Measurements from ENCODE around the gene TBL1XR1.

TBL1XR1 gene

DNA sequence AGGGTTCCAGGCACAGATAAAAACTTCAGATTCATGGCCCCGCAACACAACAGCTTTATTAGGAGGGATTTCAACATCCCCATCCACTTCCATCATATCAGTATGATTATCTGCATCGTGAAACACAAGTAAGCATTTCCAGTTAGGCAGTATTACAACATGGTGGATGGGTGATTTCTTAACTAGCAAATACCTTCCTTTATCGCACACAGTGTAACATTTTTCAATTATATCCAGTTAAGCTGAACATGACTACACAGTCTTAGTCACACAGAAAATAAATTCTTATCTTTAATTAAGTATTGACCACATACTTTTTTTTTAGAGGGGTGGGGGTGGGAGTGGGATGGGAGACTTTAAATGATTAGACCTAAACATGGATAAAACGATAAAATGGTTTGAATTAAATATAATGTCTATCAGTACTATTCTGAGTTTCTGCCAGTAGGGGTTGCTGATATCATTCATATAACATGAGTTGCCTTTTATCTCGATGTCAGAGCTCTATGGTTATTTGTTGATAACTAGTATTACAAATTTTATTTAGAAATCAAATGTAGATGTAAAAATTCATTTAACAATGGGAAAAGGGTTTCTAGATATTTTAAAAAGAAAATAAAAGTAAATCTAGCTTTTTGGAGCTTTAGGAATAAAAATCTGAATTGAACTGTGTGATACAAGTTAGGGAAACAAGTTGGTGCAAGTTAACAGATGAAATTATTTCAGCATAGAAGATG is 146.6 kb downstream of the TBL1XR1 start:
- no peaks in the 10 kb centered on the region for H3K4me1 ChIP-seq (ENCODE audit: control insufficient read depth in 2 of 2, insufficient read depth in 1 of 2, low read depth in 1 of 2, low read length in 2 of 2)
- H2BK12ac ChIP-seq (ENCODE audit: low read length): no peak overlapping the region
- no peaks in the 10 kb centered on the region for H3K27me3 ChIP-seq (ENCODE audit: control insufficient read depth in 3 of 3, insufficient read depth in 3 of 3, low read depth in 1 of 3, low read length in 3 of 3)
- no peak overlapping the region for H3K27ac ChIP-seq (replicated peaks; ENCODE audit: low read length)
- 100% methylated on average over 1 of the region's 5 CpGs; no CpG with 5 or more reads in 1 of the 2 donors for WGBS, 2 donors (ENCODE audit: extremely low coverage in 2 of 2, insufficient read length in 2 of 2, insufficient replicate concordance in 1 of 2)
- H2BK5ac ChIP-seq (ENCODE audit: low read length): no peak overlapping the region
- DNase-seq (ENCODE audit: low spot score): no peak
- H2BK15ac ChIP-seq (ENCODE audit: low read length): no peak overlapping the region
- H3K18ac ChIP-seq (ENCODE audit: low read length): no peak overlapping the region
- H2BK120ac ChIP-seq (ENCODE audit: low read depth, low read length): no peak overlapping the region
- H3K9ac ChIP-seq (ENCODE audit: low read depth, low read length, poor library complexity): no peak overlapping the region
- H3K79me1 ChIP-seq (ENCODE audit: low read depth, low read length): no peaks in the 10 kb centered on the region
- H3K14ac ChIP-seq (ENCODE audit: low read length): no peak overlapping the region
- no peak overlapping the region for H3K4me3 ChIP-seq (ENCODE audit: low read length in 2 of 2)
- no peak overlapping the region for H4K91ac ChIP-seq (ENCODE audit: low read depth, low read length, poor library complexity)
- H3K4me2 ChIP-seq (ENCODE audit: insufficient read depth, low read length, poor library complexity, severe bottlenecking): no peak overlapping the region
- H3K9me3 ChIP-seq (replicated peaks in 1 of 2; ENCODE audit: control insufficient read depth in 2 of 2, insufficient read depth in 1 of 2, low read depth in 1 of 2, low read length in 2 of 2): no peaks in the 10 kb centered on the region
- peaks cover 10 to 87% of the 10 kb centered on the region in 2 donors for H3K36me3 ChIP-seq (replicated peaks in 1 of 2; ENCODE audit: control insufficient read depth in 2 of 2, insufficient read depth in 2 of 2, low read length in 2 of 2)
- H3K23ac ChIP-seq (ENCODE audit: low read depth, low read length, poor library complexity): no peak overlapping the region
- no peak overlapping the region for H2AFZ ChIP-seq (ENCODE audit: low read length)
- no peak overlapping the region for H3K4ac ChIP-seq (ENCODE audit: low read length)
- H2AK5ac ChIP-seq (ENCODE audit: low read depth, low read length): no peak overlapping the region
- no peak overlapping the region for H4K8ac ChIP-seq (ENCODE audit: low read depth, low read length)

DNA sequence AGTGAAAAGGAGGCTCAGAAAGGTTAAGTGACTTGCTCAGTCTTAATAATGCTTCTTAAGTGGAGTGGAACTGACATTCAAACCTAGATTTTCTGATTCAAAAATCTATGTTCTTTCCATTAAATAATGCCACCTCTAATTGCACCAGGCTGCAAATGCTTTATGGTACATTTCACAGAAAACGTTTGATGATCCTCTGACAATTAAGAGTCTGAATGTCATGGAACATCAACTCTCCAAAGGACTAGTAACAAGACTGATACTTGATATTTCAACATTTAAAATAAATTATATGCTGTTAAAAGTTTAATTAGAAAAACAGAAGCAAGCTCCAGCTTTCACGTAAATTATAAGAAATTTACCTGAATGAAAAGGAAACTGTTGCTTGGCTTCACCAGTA is 151.5 kb downstream of the TBL1XR1 start:
- DNase-seq (ENCODE audit: low spot score): no peak
- no peak overlapping the region for H2BK120ac ChIP-seq (ENCODE audit: low read depth, low read length)
- no peak overlapping the region for H2AK5ac ChIP-seq (ENCODE audit: low read depth, low read length)
- H3K9me3 ChIP-seq (replicated peaks in 1 of 2; ENCODE audit: control insufficient read depth in 2 of 2, insufficient read depth in 1 of 2, low read depth in 1 of 2, low read length in 2 of 2): peaks cover 0 to 20% of the 10 kb centered on the region in 2 donors
- no peak overlapping the region for H3K4ac ChIP-seq (ENCODE audit: low read length)
- H4K91ac ChIP-seq (ENCODE audit: low read depth, low read length, poor library complexity): no peak overlapping the region
- no peaks in the 10 kb centered on the region for H3K4me1 ChIP-seq (ENCODE audit: control insufficient read depth in 2 of 2, insufficient read depth in 1 of 2, low read depth in 1 of 2, low read length in 2 of 2)
- H2BK15ac ChIP-seq (ENCODE audit: low read length): no peak overlapping the region
- H2AFZ ChIP-seq (ENCODE audit: low read length): no peak overlapping the region
- peaks cover 10 to 100% of the 10 kb centered on the region in 2 donors for H3K36me3 ChIP-seq (replicated peaks in 1 of 2; ENCODE audit: control insufficient read depth in 2 of 2, insufficient read depth in 2 of 2, low read length in 2 of 2)
- H3K4me3 ChIP-seq (ENCODE audit: low read length in 2 of 2): no peak overlapping the region
- H3K27ac ChIP-seq (replicated peaks; ENCODE audit: low read length): no peak overlapping the region
- H3K23ac ChIP-seq (ENCODE audit: low read depth, low read length, poor library complexity): no peak overlapping the region
- no peaks in the 10 kb centered on the region for H3K79me1 ChIP-seq (ENCODE audit: low read depth, low read length)
- no CpG with 5 or more reads among the region's 2 CpGs for WGBS, 2 donors (ENCODE audit: extremely low coverage in 2 of 2, insufficient read length in 2 of 2, insufficient replicate concordance in 1 of 2)
- H4K8ac ChIP-seq (ENCODE audit: low read depth, low read length): no peak overlapping the region
- no peak overlapping the region for H3K9ac ChIP-seq (ENCODE audit: low read depth, low read length, poor library complexity)
- no peak overlapping the region for H2BK5ac ChIP-seq (ENCODE audit: low read length)
- no peak overlapping the region for H3K14ac ChIP-seq (ENCODE audit: low read length)
- no peak overlapping the region for H2BK12ac ChIP-seq (ENCODE audit: low read length)
- no peaks in the 10 kb centered on the region for H3K27me3 ChIP-seq (ENCODE audit: control insufficient read depth in 3 of 3, insufficient read depth in 3 of 3, low read depth in 1 of 3, low read length in 3 of 3)
- H3K4me2 ChIP-seq (ENCODE audit: insufficient read depth, low read length, poor library complexity, severe bottlenecking): no peak overlapping the region
- H3K18ac ChIP-seq (ENCODE audit: low read length): no peak overlapping the region

- Histone ChIP-seq H3K9ac (ENCODE audit: low read depth, low read length, poor library complexity) (no peak overlapping the region), H2BK120ac (ENCODE audit: low read depth, low read length) (no peak overlapping the region), H2BK12ac (ENCODE audit: low read length) (no peak overlapping the region), H2BK15ac (ENCODE audit: low read length) (no peak overlapping the region), H3K23ac (ENCODE audit: low read depth, low read length, poor library complexity) (no peak overlapping the region), H3K27me3 (ENCODE audit: control insufficient read depth in 3 of 3, insufficient read depth in 3 of 3, low read depth in 1 of 3, low read length in 3 of 3) (no peaks in the 10 kb centered on the region), H4K8ac (ENCODE audit: low read depth, low read length) (no peak overlapping the region), H2AK5ac (ENCODE audit: low read depth, low read length) (no peak overlapping the region), H2BK5ac (ENCODE audit: low read length) (no peak overlapping the region), H2AFZ (ENCODE audit: low read length) (no peak overlapping the region), H3K27ac (replicated peaks; ENCODE audit: low read length) (no peak overlapping the region), H3K4me1 (ENCODE audit: control insufficient read depth in 2 of 2, insufficient read depth in 1 of 2, low read depth in 1 of 2, low read length in 2 of 2) (no peaks in the 10 kb centered on the region), H3K36me3 (replicated peaks in 1 of 2; ENCODE audit: control insufficient read depth in 2 of 2, insufficient read depth in 2 of 2, low read length in 2 of 2) (peaks cover 9 to 100% of the 10 kb centered on the region in 2 donors), H4K91ac (ENCODE audit: low read depth, low read length, poor library complexity) (no peak overlapping the region), H3K4ac (ENCODE audit: low read length) (no peak overlapping the region), H3K9me3 (replicated peaks in 1 of 2; ENCODE audit: control insufficient read depth in 2 of 2, insufficient read depth in 1 of 2, low read depth in 1 of 2, low read length in 2 of 2) (peaks cover 0 to 20% of the 10 kb centered on the region in 2 donors), H3K14ac (ENCODE audit: low read length) (no peak overlapping the region), H3K4me2 (ENCODE audit: insufficient read depth, low read length, poor library complexity, severe bottlenecking) (no peak overlapping the region), H3K18ac (ENCODE audit: low read length) (no peak overlapping the region), H3K79me1 (ENCODE audit: low read depth, low read length) (no peaks in the 10 kb centered on the region), H3K4me3 (ENCODE audit: low read length in 2 of 2) (no peak overlapping the region)
- no peak for DNase-seq (ENCODE audit: low spot score)
- WGBS, 2 donors (ENCODE audit: extremely low coverage in 2 of 2, insufficient read length in 2 of 2, insufficient replicate concordance in 1 of 2): no CpG with 5 or more reads among the region's 7 CpGs
Observed at GRCh38 chr3:177045222-177045621, 152.1 kb downstream of the TBL1XR1 start.

GRCh38 chr3:177041730-177042551 is 155.3 kb downstream of the TBL1XR1 start:
- DNase-seq (ENCODE audit: low spot score): no peak
- H3K27ac ChIP-seq (replicated peaks; ENCODE audit: low read length): no peak overlapping the region
- no peak overlapping the region for H2BK15ac ChIP-seq (ENCODE audit: low read length)
- no peak overlapping the region for H2BK5ac ChIP-seq (ENCODE audit: low read length)
- H3K79me1 ChIP-seq (ENCODE audit: low read depth, low read length): no peaks in the 10 kb centered on the region
- H3K9ac ChIP-seq (ENCODE audit: low read depth, low read length, poor library complexity): no peak overlapping the region
- no peak overlapping the region for H3K18ac ChIP-seq (ENCODE audit: low read length)
- H3K36me3 ChIP-seq (replicated peaks in 1 of 2; ENCODE audit: control insufficient read depth in 2 of 2, insufficient read depth in 2 of 2, low read length in 2 of 2): peaks cover 7 to 100% of the 10 kb centered on the region in 2 donors
- H2AK5ac ChIP-seq (ENCODE audit: low read depth, low read length): no peak overlapping the region
- no peaks in the 10 kb centered on the region for H3K4me1 ChIP-seq (ENCODE audit: control insufficient read depth in 2 of 2, insufficient read depth in 1 of 2, low read depth in 1 of 2, low read length in 2 of 2)
- no peak overlapping the region for H4K8ac ChIP-seq (ENCODE audit: low read depth, low read length)
- H3K27me3 ChIP-seq (ENCODE audit: control insufficient read depth in 3 of 3, insufficient read depth in 3 of 3, low read depth in 1 of 3, low read length in 3 of 3): no peaks in the 10 kb centered on the region
- no peak overlapping the region for H3K4ac ChIP-seq (ENCODE audit: low read length)
- H2BK12ac ChIP-seq (ENCODE audit: low read length): no peak overlapping the region
- no peak overlapping the region for H3K23ac ChIP-seq (ENCODE audit: low read depth, low read length, poor library complexity)
- no peak overlapping the region for H4K91ac ChIP-seq (ENCODE audit: low read depth, low read length, poor library complexity)
- no peak overlapping the region for H3K4me3 ChIP-seq (ENCODE audit: low read length in 2 of 2)
- peaks cover 0 to 20% of the 10 kb centered on the region in 2 donors for H3K9me3 ChIP-seq (replicated peaks in 1 of 2; ENCODE audit: control insufficient read depth in 2 of 2, insufficient read depth in 1 of 2, low read depth in 1 of 2, low read length in 2 of 2)
- H2AFZ ChIP-seq (ENCODE audit: low read length): no peak overlapping the region
- no CpG with 5 or more reads among the region's 8 CpGs for WGBS, 2 donors (ENCODE audit: extremely low coverage in 2 of 2, insufficient read length in 2 of 2, insufficient replicate concordance in 1 of 2)
- no peak overlapping the region for H3K14ac ChIP-seq (ENCODE audit: low read length)
- no peak overlapping the region for H2BK120ac ChIP-seq (ENCODE audit: low read depth, low read length)
- no peak overlapping the region for H3K4me2 ChIP-seq (ENCODE audit: insufficient read depth, low read length, poor library complexity, severe bottlenecking)

Data from neuronal stem cell (in vitro differentiated cells).